AG09309 (cell line): ENCODE measurements around the gene SLC30A4.

ENCODE experiments used
- DNase-seq: peaks from one replicate; pipeline ENCODE4 v3.0.0-alpha.2; 2010; ENCODE audit warnings: low read depth
- H3K4me3 ChIP-seq: 2 replicates; pipeline ENCODE4 v1.5.1; 2011; ENCODE audit warnings: mild to moderate bottlenecking, low read depth, low read length, moderate library complexity; ENCODE audit not compliant: control insufficient read depth
- CTCF ChIP-seq: IDR thresholded peaks from 2 replicates; pipeline ENCODE4 v1.5.1; 2011; ENCODE audit warnings: mild to moderate bottlenecking, low read depth, low read length, inconsistent platforms; ENCODE audit not compliant: insufficient read depth, control insufficient read depth; ENCODE audit errors: missing control alignments

SLC30A4 gene

GRCh38 chr15:45495588-45495987 is 27.0 kb downstream of the SLC30A4 start:
- TF ChIP-seq CTCF, result no peak

GRCh38 chr15:45489690-45490238 is 32.8 kb downstream of the SLC30A4 start:
- no peak for DNase-seq
- no peak overlapping the region for H3K4me3 ChIP-seq
- TF ChIP-seq CTCF, result no peak

More at GRCh38 chr15:45495588-45495987, 27.0 kb downstream of the SLC30A4 start:
- DNase-seq, result no peak
- no peak overlapping the region for H3K4me3 ChIP-seq

GRCh38 chr15:45486317-45486716 is 36.2 kb downstream of the SLC30A4 start:
- DNase-seq, result no peak
- no peak for TF ChIP-seq CTCF
- H3K4me3 ChIP-seq, result no peak overlapping the region

GRCh38 chr15:45481135-45481534 is 41.4 kb downstream of the SLC30A4 start:
- TF ChIP-seq CTCF, result no peak
- H3K4me3 ChIP-seq, result no peak overlapping the region
- DNase-seq, result no peak

- DNase-seq, result no peak
- H3K4me3 ChIP-seq, result no peak overlapping the region
- no peak for TF ChIP-seq CTCF
Measured at GRCh38 chr15:45476410-45476809, 46.1 kb downstream of the SLC30A4 start.

- DNase-seq, result no peak
- H3K4me3 ChIP-seq, result no peak overlapping the region
- no peak for TF ChIP-seq CTCF
Measured at GRCh38 chr15:45474799-45475198, 47.8 kb downstream of the SLC30A4 start.

- TF ChIP-seq CTCF, result no peak
- no peak overlapping the region for H3K4me3 ChIP-seq
- DNase-seq, result no peak
Measured at GRCh38 chr15:45473068-45473467, 49.5 kb downstream of the SLC30A4 start.
